Astrocyte of the cerebellum (primary cell): ENCODE results near the gene MYH6.
"Not testable (repeated sequence)": the region's sequence is repeated elsewhere in the genome, so short reads cannot be mapped to it uniquely, and the experiment has no call there.

Experiments used
- DNase-seq: peaks from one replicate; pipeline ENCODE4 v3.0.0-alpha.2; 2011; ENCODE audit warnings: low read depth
- H3K4me3 ChIP-seq: 2 replicates; pipeline ENCODE4 v1.5.1; 2011; ENCODE audit warnings: mild to moderate bottlenecking, low read depth, low read length, moderate library complexity
- CTCF ChIP-seq: IDR thresholded peaks from 2 replicates; pipeline ENCODE4 v1.5.1; 2012; ENCODE audit warnings: low read length, low read depth, moderate library complexity, mild to moderate bottlenecking; ENCODE audit errors: missing control alignments
- in situ Hi-C: cut with HindIII; loops from 2 replicates; pipeline ENCODE4 v1.10.0; 2017; ENCODE audit warnings: low sequenced_read_pairs

MYH6 gene

GRCh38 chr14:23396781-23397407 lies 11.2 kb downstream of the MYH6 start:
- no peak overlapping the region for H3K4me3 ChIP-seq
- in situ Hi-C loops: no loop called here
- no peak for TF ChIP-seq CTCF
- DNase-seq: no peak

GRCh38 chr14:23396126-23396525 lies 11.9 kb downstream of the MYH6 start:
- DNase-seq: no peak
- TF ChIP-seq CTCF: no peak
- in situ Hi-C loops: no loop called here
- no peak overlapping the region for H3K4me3 ChIP-seq

- in situ Hi-C loops: no loop called here
- no peak for DNase-seq
These were observed 15.5 kb downstream of the MYH6 start for GRCh38 chr14:23392613-23393012.

GRCh38 chr14:23389871-23390270 lies 18.2 kb downstream of the MYH6 start:
- DNase-seq, in situ Hi-C loops, H3K4me3 ChIP-seq: not testable (repeated sequence)

More at GRCh38 chr14:23392613-23393012, 15.5 kb downstream of the MYH6 start:
- H3K4me3 ChIP-seq: no peak overlapping the region
- no peak for TF ChIP-seq CTCF

- no peak for TF ChIP-seq CTCF
- no peak overlapping the region for H3K4me3 ChIP-seq
- DNase-seq: no peak
- in situ Hi-C loops: no loop called here
These were observed 18.7 kb downstream of the MYH6 start for GRCh38 chr14:23389396-23389795.

GRCh38 chr14:23388996-23389395 lies 19.1 kb downstream of the MYH6 start:
- no peak for DNase-seq
- in situ Hi-C loops: no loop called here
- no peak overlapping the region for H3K4me3 ChIP-seq
- no peak for TF ChIP-seq CTCF

- in situ Hi-C loops: no loop called here
- no peak for TF ChIP-seq CTCF
- no peak overlapping the region for H3K4me3 ChIP-seq
- no peak for DNase-seq
These were observed 19.9 kb downstream of the MYH6 start for GRCh38 chr14:23387916-23388882.
